Measurements from ENCODE around the gene TIPRL.

TIPRL gene

DNA sequence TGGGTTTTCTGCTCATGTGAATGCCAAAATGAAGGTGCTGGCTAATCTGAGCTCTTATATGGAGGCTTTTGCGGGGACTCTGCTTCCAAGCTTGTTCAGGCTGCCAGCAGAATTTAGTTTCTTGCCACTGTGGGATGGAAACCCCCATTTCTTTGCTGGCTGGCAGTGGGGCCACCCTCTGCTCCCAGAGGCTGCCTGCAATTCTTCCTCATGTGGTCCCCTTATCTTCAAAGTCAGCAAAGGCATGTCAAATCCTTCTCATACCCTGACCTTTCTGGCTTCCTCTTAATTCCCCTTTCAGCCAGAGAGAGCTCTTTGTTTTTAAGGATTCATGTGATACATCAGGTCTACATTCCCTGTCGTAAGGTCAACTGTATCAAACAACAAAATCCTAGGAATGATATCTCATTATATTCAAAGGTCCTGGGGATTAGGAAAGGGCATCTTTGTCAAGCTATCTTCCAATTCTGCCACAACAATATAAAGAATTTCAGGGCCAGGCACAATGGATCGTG, 36.8 kb upstream of the TIPRL start:
- no peak overlapping the region for H3K4me3 ChIP-seq (replicated peaks; ENCODE audit: low read depth, low read length)
- DNase-seq (ENCODE audit: extremely low read depth, insufficient read length) = no peak
- H3K27me3 ChIP-seq (replicated peaks; ENCODE audit: control insufficient read depth, insufficient read depth, low read length) = peaks cover 2% of the 10 kb centered on the region; the same call in 1 of the 2 replicates
- no peak for TF ChIP-seq CTCF (IDR thresholded peaks at IDR 0.05; ENCODE audit: insufficient read depth, low read length, poor library complexity, severe bottlenecking)
- H3K36me3 ChIP-seq (ENCODE audit: control insufficient read depth, insufficient read depth, low read length) = no peaks in the 10 kb centered on the region

GRCh38 chr1:168145184-168146159, 33.3 kb upstream of the TIPRL start:
- Histone ChIP-seq H3K36me3 (ENCODE audit: control insufficient read depth, insufficient read depth, low read length) (no peaks in the 10 kb centered on the region), H3K4me3 (replicated peaks; ENCODE audit: low read depth, low read length) (no peak overlapping the region), H3K27me3 (replicated peaks; ENCODE audit: control insufficient read depth, insufficient read depth, low read length) (no peaks in the 10 kb centered on the region; the same call in 1 of the 2 replicates)
- TF ChIP-seq CTCF (IDR thresholded peaks at IDR 0.05; ENCODE audit: insufficient read depth, low read length, poor library complexity, severe bottlenecking) = peak; percentile 98
- DNase-seq (ENCODE audit: extremely low read depth, insufficient read length) = peak; percentile 57

GRCh38 chr1:168146160-168146539, 32.6 kb upstream of the TIPRL start:
- no peak for TF ChIP-seq CTCF (IDR thresholded peaks at IDR 0.05; ENCODE audit: insufficient read depth, low read length, poor library complexity, severe bottlenecking)
- no peak for DNase-seq (ENCODE audit: extremely low read depth, insufficient read length)
- H3K27me3 ChIP-seq (replicated peaks; ENCODE audit: control insufficient read depth, insufficient read depth, low read length) = no peaks in the 10 kb centered on the region; the same call in 1 of the 2 replicates
- no peak overlapping the region for H3K4me3 ChIP-seq (replicated peaks; ENCODE audit: low read depth, low read length)
- H3K36me3 ChIP-seq (ENCODE audit: control insufficient read depth, insufficient read depth, low read length) = no peaks in the 10 kb centered on the region

- TF ChIP-seq CTCF (IDR thresholded peaks at IDR 0.05; ENCODE audit: insufficient read depth, low read length, poor library complexity, severe bottlenecking) = no peak
- H3K4me3 ChIP-seq (replicated peaks; ENCODE audit: low read depth, low read length) = no peak overlapping the region
- no peaks in the 10 kb centered on the region for H3K36me3 ChIP-seq (ENCODE audit: control insufficient read depth, insufficient read depth, low read length)
- DNase-seq (ENCODE audit: extremely low read depth, insufficient read length) = no peak
- no peaks in the 10 kb centered on the region; the same call in 1 of the 2 replicates for H3K27me3 ChIP-seq (replicated peaks; ENCODE audit: control insufficient read depth, insufficient read depth, low read length)
Observed at GRCh38 chr1:168146626-168147025, 32.1 kb upstream of the TIPRL start.

DNA sequence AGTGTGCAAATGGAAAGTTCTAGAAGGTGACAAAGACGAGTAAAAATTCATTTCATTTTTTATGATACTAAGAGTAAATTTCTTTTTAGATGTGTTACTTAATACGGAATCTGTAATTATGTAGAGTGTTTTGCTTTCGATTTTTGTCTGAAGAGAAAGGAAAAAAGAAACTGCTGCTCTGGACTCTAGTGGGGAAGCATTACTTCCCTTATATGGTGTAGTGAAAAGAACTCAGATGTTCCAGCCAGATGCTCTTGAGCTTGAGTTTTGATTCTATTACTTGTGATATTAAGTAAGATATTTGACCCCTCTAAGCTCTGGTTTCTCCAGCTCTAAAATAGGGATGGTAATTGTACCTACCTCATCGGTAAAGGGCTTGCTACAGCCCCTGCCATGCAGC, 29.8 kb upstream of the TIPRL start:
- no peak for DNase-seq (ENCODE audit: extremely low read depth, insufficient read length)
- no peak overlapping the region for H3K4me3 ChIP-seq (replicated peaks; ENCODE audit: low read depth, low read length)
- no peak for TF ChIP-seq CTCF (IDR thresholded peaks at IDR 0.05; ENCODE audit: insufficient read depth, low read length, poor library complexity, severe bottlenecking)

More for the DNA sequence above, 29.8 kb upstream of the TIPRL start:
- no peaks in the 10 kb centered on the region for H3K27me3 ChIP-seq (replicated peaks; ENCODE audit: control insufficient read depth, insufficient read depth, low read length)
- H3K36me3 ChIP-seq (ENCODE audit: control insufficient read depth, insufficient read depth, low read length) = no peaks in the 10 kb centered on the region

Data from GM06990 (cell line).